Femur (tissue), 1 donor: ENCODE data around the gene NELFE.
"Not testable (repeated sequence)": the region's sequence is repeated elsewhere in the genome, so short reads cannot be mapped to it uniquely, and the experiment has no call there.

Experiments used
- DNase-seq: peaks from one replicate; pipeline ENCODE4 v3.0.0-alpha.2; 2017

Gene NELFE

GRCh38 chr6:31911826-31912585, 46.8 kb downstream of the NELFE start:
- DNase-seq, result no peak

GRCh38 chr6:31909298-31909697, 49.5 kb downstream of the NELFE start:
- DNase-seq, result not testable (repeated sequence)

GRCh38 chr6:31908791-31909190, 50.0 kb downstream of the NELFE start:
- DNase-seq, result no peak

- DNase-seq, result not testable (repeated sequence)
Observed at GRCh38 chr6:31908255-31908654, 50.5 kb downstream of the NELFE start.

- DNase-seq, result no peak
Observed at GRCh38 chr6:31907158-31907813, 51.5 kb downstream of the NELFE start.

GRCh38 chr6:31906727-31907126, 52.0 kb downstream of the NELFE start:
- DNase-seq, result not testable (repeated sequence)

GRCh38 chr6:31906122-31906521, 52.6 kb downstream of the NELFE start:
- no peak for DNase-seq

- DNase-seq, result no peak
Observed at GRCh38 chr6:31905041-31905440, 53.7 kb downstream of the NELFE start.

GRCh38 chr6:31903957-31904356, 54.8 kb downstream of the NELFE start:
- DNase-seq, result no peak
